Measurements from ENCODE around the gene TPRG1L.

TPRG1L gene

GRCh38 chr1:3601743-3602142 lies 23.1 kb upstream of the TPRG1L start:
- TF ChIP-seq CTCF (IDR thresholded peaks at IDR 0.05; ENCODE audit: low read depth, low read length) (no peak), EZH2phosphoT487 (IDR thresholded peaks at IDR 0.05; ENCODE audit: low read depth) (no peak)
- H3K4me3 ChIP-seq (ENCODE audit: low read length) = no peak overlapping the region
- no peaks in the 10 kb centered on the region for H3K36me3 ChIP-seq (replicated peaks; ENCODE audit: low read depth, low read length)

GRCh38 chr1:3602375-3602774 lies 22.4 kb upstream of the TPRG1L start:
- H3K36me3 ChIP-seq (replicated peaks; ENCODE audit: low read depth, low read length) = no peaks in the 10 kb centered on the region
- no peak for TF ChIP-seq EZH2phosphoT487 (IDR thresholded peaks at IDR 0.05; ENCODE audit: low read depth)
- no peak for TF ChIP-seq CTCF (IDR thresholded peaks at IDR 0.05; ENCODE audit: low read depth, low read length)
- H2AFZ ChIP-seq (ENCODE audit: low read depth, low read length) = no peak overlapping the region
- no peak overlapping the region for H3K4me3 ChIP-seq (ENCODE audit: low read length)
- H4K20me1 ChIP-seq (ENCODE audit: insufficient read depth, low read length) = no peaks in the 10 kb centered on the region
- no peaks in the 10 kb centered on the region for H3K27me3 ChIP-seq (ENCODE audit: low read depth, low read length)
- no peaks in the 10 kb centered on the region for H3K9me3 ChIP-seq (ENCODE audit: insufficient read depth, low read length)
- H3K9ac ChIP-seq (ENCODE audit: low read length) = no peak overlapping the region
- H3K27ac ChIP-seq (ENCODE audit: low read length) = no peak overlapping the region
- no peaks in the 10 kb centered on the region for H3K79me2 ChIP-seq (ENCODE audit: low read length)
- H3K4me2 ChIP-seq (ENCODE audit: low read length) = no peak overlapping the region
- H3K4me1 ChIP-seq (ENCODE audit: low read length) = no peaks in the 10 kb centered on the region

More at GRCh38 chr1:3601743-3602142, 23.1 kb upstream of the TPRG1L start:
- no peaks in the 10 kb centered on the region for H3K9me3 ChIP-seq (ENCODE audit: insufficient read depth, low read length)
- no peaks in the 10 kb centered on the region for H4K20me1 ChIP-seq (ENCODE audit: insufficient read depth, low read length)
- H2AFZ ChIP-seq (ENCODE audit: low read depth, low read length) = no peak overlapping the region
- no peaks in the 10 kb centered on the region for H3K79me2 ChIP-seq (ENCODE audit: low read length)
- no peaks in the 10 kb centered on the region for H3K27me3 ChIP-seq (ENCODE audit: low read depth, low read length)
- no peak overlapping the region for H3K4me2 ChIP-seq (ENCODE audit: low read length)
- no peaks in the 10 kb centered on the region for H3K4me1 ChIP-seq (ENCODE audit: low read length)
- H3K9ac ChIP-seq (ENCODE audit: low read length) = no peak overlapping the region
- H3K27ac ChIP-seq (ENCODE audit: low read length) = no peak overlapping the region

- no peak overlapping the region for H3K4me2 ChIP-seq (ENCODE audit: low read length)
- no peaks in the 10 kb centered on the region for H3K79me2 ChIP-seq (ENCODE audit: low read length)
- no peak for TF ChIP-seq CTCF (IDR thresholded peaks at IDR 0.05; ENCODE audit: low read depth, low read length)
- no peak for TF ChIP-seq EZH2phosphoT487 (IDR thresholded peaks at IDR 0.05; ENCODE audit: low read depth)
- no peak overlapping the region for H2AFZ ChIP-seq (ENCODE audit: low read depth, low read length)
- H3K4me3 ChIP-seq (ENCODE audit: low read length) = no peak overlapping the region
- no peaks in the 10 kb centered on the region for H3K9me3 ChIP-seq (ENCODE audit: insufficient read depth, low read length)
- H3K27ac ChIP-seq (ENCODE audit: low read length) = no peak overlapping the region
- no peaks in the 10 kb centered on the region for H4K20me1 ChIP-seq (ENCODE audit: insufficient read depth, low read length)
- no peaks in the 10 kb centered on the region for H3K36me3 ChIP-seq (replicated peaks; ENCODE audit: low read depth, low read length)
- no peaks in the 10 kb centered on the region for H3K4me1 ChIP-seq (ENCODE audit: low read length)
- no peak overlapping the region for H3K9ac ChIP-seq (ENCODE audit: low read length)
- no peaks in the 10 kb centered on the region for H3K27me3 ChIP-seq (ENCODE audit: low read depth, low read length)
Observed at GRCh38 chr1:3603156-3603555, 21.7 kb upstream of the TPRG1L start.

GRCh38 chr1:3603571-3604467 lies 21.0 kb upstream of the TPRG1L start:
- H3K4me2 ChIP-seq (ENCODE audit: low read length) = no peak overlapping the region
- H3K79me2 ChIP-seq (ENCODE audit: low read length) = no peaks in the 10 kb centered on the region
- no peaks in the 10 kb centered on the region for H3K9me3 ChIP-seq (ENCODE audit: insufficient read depth, low read length)
- no peaks in the 10 kb centered on the region for H3K4me1 ChIP-seq (ENCODE audit: low read length)
- H2AFZ ChIP-seq (ENCODE audit: low read depth, low read length) = no peak overlapping the region
- H3K9ac ChIP-seq (ENCODE audit: low read length) = no peak overlapping the region
- no peaks in the 10 kb centered on the region for H3K36me3 ChIP-seq (replicated peaks; ENCODE audit: low read depth, low read length)
- TF ChIP-seq EZH2phosphoT487 (IDR thresholded peaks at IDR 0.05; ENCODE audit: low read depth) (no peak), CTCF (IDR thresholded peaks at IDR 0.05; ENCODE audit: low read depth, low read length) (no peak)
- H3K4me3 ChIP-seq (ENCODE audit: low read length) = no peak overlapping the region
- no peaks in the 10 kb centered on the region for H3K27me3 ChIP-seq (ENCODE audit: low read depth, low read length)
- no peaks in the 10 kb centered on the region for H4K20me1 ChIP-seq (ENCODE audit: insufficient read depth, low read length)
- H3K27ac ChIP-seq (ENCODE audit: low read length) = no peak overlapping the region

All from OCI-LY3 (cell line).